CD4-positive, alpha-beta T cell treated with Interleukin-4 for 4 hours (primary cell): ENCODE results near the gene ITGB7.
A peak's percentile ranks its signal among the peaks of the same experiment; 100 is the strongest.
"Not testable (repeated sequence)": the region's sequence is repeated elsewhere in the genome, so short reads cannot be mapped to it uniquely, and the experiment has no call there.

Experiments used
- DNase-seq: peaks from one replicate; pipeline ENCODE4 v3.0.0-alpha.2; 2020

Gene ITGB7

GRCh38 chr12:53177447-53177846 lies 29.6 kb downstream of the ITGB7 start:
- DNase-seq: not testable (repeated sequence)

- DNase-seq: no peak
Measured at GRCh38 chr12:53176750-53177149, 30.3 kb downstream of the ITGB7 start.

GRCh38 chr12:53174881-53175491 lies 32.1 kb downstream of the ITGB7 start:
- DNase-seq: no peak

GRCh38 chr12:53173085-53173715 lies 33.9 kb downstream of the ITGB7 start:
- DNase-seq: no peak

- DNase-seq: no peak
Measured at GRCh38 chr12:53172352-53172751, 34.7 kb downstream of the ITGB7 start.

GRCh38 chr12:53171725-53172329 lies 35.2 kb downstream of the ITGB7 start:
- no peak for DNase-seq

GRCh38 chr12:53170876-53171724 lies 36.0 kb downstream of the ITGB7 start:
- DNase-seq: no peak

- no peak for DNase-seq
Measured at GRCh38 chr12:53170215-53170614, 36.8 kb downstream of the ITGB7 start.

GRCh38 chr12:53169644-53170043 lies 37.4 kb downstream of the ITGB7 start:
- DNase-seq: no peak

- DNase-seq: no peak
Measured at GRCh38 chr12:53166837-53167236, 40.2 kb downstream of the ITGB7 start.

- DNase-seq: not testable (repeated sequence)
Measured at GRCh38 chr12:53163008-53163407, 44.0 kb downstream of the ITGB7 start.

- DNase-seq: no peak
Measured at GRCh38 chr12:53161119-53161911, 45.7 kb downstream of the ITGB7 start.

GRCh38 chr12:53160673-53161072 lies 46.4 kb downstream of the ITGB7 start:
- DNase-seq: no peak

GRCh38 chr12:53160000-53160399 lies 47.1 kb downstream of the ITGB7 start:
- DNase-seq: no peak

GRCh38 chr12:53159195-53159839 lies 47.7 kb downstream of the ITGB7 start:
- DNase-seq: peak; percentile 86

- DNase-seq: no peak
Measured at GRCh38 chr12:53152390-53152789, 54.7 kb downstream of the ITGB7 start.

- DNase-seq: no peak
Measured at GRCh38 chr12:53151039-53151438, 56.0 kb downstream of the ITGB7 start.

GRCh38 chr12:53147653-53148052 lies 59.4 kb downstream of the ITGB7 start:
- no peak for DNase-seq

- DNase-seq: no peak
Measured at GRCh38 chr12:53147181-53147580, 59.9 kb downstream of the ITGB7 start.

- DNase-seq: no peak
Measured at GRCh38 chr12:53145383-53146260, 61.4 kb downstream of the ITGB7 start.

- no peak for DNase-seq
Measured at GRCh38 chr12:53143355-53143754, 63.7 kb downstream of the ITGB7 start.
